WI38 (cell line): ENCODE data around the gene IL36B.

Source experiments
- H3K4me3 ChIP-seq: 2 replicates; pipeline ENCODE4 v1.5.1; 2011; ENCODE audit warnings: low read depth, mild to moderate bottlenecking, control low read depth, low read length
- CTCF ChIP-seq: IDR thresholded peaks from 2 replicates; pipeline ENCODE4 v1.5.1; 2012; ENCODE audit warnings: low read depth, mild to moderate bottlenecking, control low read depth, low read length

IL36B gene

GRCh38 chr2:113075030-113075429, 22.4 kb upstream of the IL36B start:
- H3K4me3 ChIP-seq = no peak overlapping the region
- TF ChIP-seq CTCF = no peak

- TF ChIP-seq CTCF = no peak
- no peak overlapping the region for H3K4me3 ChIP-seq
These were observed 20.7 kb upstream of the IL36B start for GRCh38 chr2:113073325-113073834.

- TF ChIP-seq CTCF = no peak
- H3K4me3 ChIP-seq = no peak overlapping the region
These were observed 19.9 kb upstream of the IL36B start for GRCh38 chr2:113072584-113072983.

GRCh38 chr2:113070606-113070975, 17.9 kb upstream of the IL36B start:
- TF ChIP-seq CTCF = no peak
- H3K4me3 ChIP-seq = no peak overlapping the region

GRCh38 chr2:113069676-113070605, 17.3 kb upstream of the IL36B start:
- H3K4me3 ChIP-seq = no peak overlapping the region
- no peak for TF ChIP-seq CTCF

- no peak overlapping the region for H3K4me3 ChIP-seq
- TF ChIP-seq CTCF = no peak
These were observed 16.2 kb upstream of the IL36B start for GRCh38 chr2:113068706-113069485.

GRCh38 chr2:113068249-113068648, 15.6 kb upstream of the IL36B start:
- H3K4me3 ChIP-seq = no peak overlapping the region
- no peak for TF ChIP-seq CTCF
